Activated T-helper 9 cell treated with anti-CD3 and anti-CD28 coated beads, Interleukin-2, amount 50 U/mL, for 16 hours (primary cell): ENCODE measurements around the gene VSX1.
A peak's percentile ranks its signal among the peaks of the same experiment; 100 is the strongest.

Experiments
- DNase-seq: peaks from one replicate; pipeline ENCODE4 v3.0.0-alpha.2; 2020; ENCODE audit warnings: low read depth

VSX1 gene

DNA sequence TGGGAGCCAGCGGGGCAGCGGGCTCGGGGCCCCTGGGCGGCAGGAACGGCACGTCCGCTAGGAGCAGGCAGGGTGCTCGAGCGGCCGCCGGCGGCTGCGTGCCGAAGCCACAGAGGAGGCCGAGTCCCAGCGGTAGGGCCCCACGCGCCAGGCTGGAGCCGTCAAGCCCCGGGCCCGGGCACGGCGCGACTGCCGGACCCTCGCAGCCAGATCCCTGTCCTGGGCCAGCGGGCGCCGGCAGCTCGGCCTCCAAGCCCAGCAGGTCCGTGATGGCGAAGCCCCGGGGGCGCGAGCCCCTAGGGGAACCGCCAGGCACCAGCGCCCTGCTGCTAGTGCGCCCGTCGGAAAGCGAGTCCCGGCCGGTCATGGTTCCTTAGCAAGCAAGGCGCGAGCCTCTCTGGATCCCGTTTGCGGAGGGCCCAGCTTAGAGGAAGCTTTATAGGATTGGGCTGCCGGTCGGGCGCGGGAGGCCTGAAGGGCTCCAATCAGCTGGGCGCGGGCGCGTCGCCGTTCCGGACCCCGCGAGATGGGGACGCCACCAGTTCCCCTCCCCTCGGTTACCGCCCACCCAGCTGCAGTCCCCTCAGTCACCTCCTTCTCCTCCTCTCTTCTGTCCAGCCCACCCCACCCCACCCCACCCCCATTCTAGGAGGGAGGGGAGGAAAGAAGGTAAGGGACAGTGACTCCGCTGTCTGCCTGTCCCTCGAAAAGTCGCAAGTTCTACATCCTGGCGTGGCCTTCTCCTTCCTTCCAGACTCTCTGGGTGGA, at the start of gene VSX1:
Gene VSX1, minus strand, starts transcription at position 412 of the 768 bp plus-strand sequence. Its CDS starts 45 bp downstream, at position 367.
- no peak for DNase-seq

DNA sequence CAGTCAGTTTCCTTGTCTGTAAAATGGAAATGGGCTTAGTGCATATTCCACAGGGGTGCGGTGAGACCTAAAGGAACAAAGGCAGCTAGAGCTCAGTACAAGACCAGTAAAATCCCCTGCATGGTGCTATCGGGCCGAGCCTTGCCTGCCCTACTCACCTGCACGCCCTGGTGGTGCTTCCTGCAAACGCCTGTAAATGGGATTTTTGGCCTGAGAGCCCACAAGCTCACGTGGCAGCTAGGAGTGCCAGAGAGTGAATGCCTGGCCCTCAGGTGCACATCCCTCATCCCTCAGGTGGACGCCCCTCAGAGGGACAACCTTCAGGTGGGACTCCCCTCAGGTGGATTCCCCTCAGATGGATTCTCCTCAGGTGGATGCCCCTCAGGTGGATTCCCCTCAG, 48.0 kb upstream of the VSX1 start:
- DNase-seq, result no peak

- DNase-seq, result no peak
Observed at GRCh38 chr20:25129428-25129827, 47.5 kb upstream of the VSX1 start.

DNA sequence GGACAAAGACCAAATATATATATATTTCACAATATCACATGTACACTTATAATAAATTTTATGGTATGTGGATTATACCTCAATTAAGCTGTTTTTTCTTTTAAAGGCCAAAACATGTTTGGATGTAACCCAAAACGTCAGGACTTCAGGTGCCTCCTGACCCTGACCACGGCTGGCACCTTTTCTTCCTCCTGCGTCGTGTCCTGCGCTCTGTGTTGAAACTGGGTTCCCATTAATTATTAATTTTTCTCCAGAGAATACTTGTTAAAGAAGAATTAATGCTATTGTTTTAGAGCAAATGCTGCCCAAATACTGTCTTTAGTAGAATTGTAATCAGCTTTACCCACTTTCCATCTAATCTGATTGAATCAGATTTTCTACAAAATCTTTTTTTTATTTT, 46.7 kb upstream of the VSX1 start:
- no peak for DNase-seq

GRCh38 chr20:25127761-25128537, 46.0 kb upstream of the VSX1 start:
- DNase-seq, result no peak

DNA sequence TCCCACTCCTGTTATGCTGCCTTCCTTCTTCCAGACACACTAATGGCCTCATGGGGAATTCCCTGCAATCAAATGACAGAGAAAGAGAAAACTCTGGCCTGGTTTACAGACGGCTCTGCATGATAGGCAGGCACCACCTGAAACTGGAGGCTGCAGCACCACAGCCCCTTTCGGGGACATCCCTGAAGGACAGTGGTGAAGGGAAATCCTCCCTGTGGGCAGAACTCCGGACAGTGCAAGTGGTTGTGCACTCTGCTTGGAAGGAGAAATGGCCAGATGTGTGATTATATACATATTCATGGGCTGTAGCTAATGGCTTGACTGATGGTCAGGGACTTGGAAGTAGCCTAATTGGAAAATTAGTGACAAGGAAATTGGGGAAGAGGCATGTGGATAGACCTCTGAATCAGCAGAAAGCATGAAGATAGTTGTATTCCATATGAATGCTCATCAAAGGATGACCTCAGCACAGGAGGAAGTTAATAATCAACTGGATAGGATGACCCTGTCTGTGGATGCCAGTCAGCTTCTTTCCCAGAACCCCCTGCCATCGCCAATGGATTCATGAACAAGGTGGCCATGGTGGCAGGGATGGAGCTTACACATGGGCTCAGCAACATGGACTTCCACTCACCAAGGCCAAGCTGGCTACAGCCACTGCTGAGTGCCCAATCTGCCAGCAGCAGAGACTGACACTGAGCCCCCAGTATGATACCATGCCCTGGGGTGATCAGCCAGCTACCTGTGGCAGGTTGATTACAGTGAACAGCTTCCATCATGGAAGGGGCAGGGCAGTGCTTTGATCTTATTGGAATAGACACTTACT, 44.5 kb upstream of the VSX1 start:
- no peak for DNase-seq

GRCh38 chr20:25125636-25126035, 43.7 kb upstream of the VSX1 start:
- DNase-seq, result no peak

- no peak for DNase-seq
Observed at GRCh38 chr20:25120920-25121319, 39.0 kb upstream of the VSX1 start.

- DNase-seq, result no peak
Observed at GRCh38 chr20:25120457-25120856, 38.5 kb upstream of the VSX1 start.

- DNase-seq, result no peak
Observed at GRCh38 chr20:25118529-25118928, 36.6 kb upstream of the VSX1 start.

DNA sequence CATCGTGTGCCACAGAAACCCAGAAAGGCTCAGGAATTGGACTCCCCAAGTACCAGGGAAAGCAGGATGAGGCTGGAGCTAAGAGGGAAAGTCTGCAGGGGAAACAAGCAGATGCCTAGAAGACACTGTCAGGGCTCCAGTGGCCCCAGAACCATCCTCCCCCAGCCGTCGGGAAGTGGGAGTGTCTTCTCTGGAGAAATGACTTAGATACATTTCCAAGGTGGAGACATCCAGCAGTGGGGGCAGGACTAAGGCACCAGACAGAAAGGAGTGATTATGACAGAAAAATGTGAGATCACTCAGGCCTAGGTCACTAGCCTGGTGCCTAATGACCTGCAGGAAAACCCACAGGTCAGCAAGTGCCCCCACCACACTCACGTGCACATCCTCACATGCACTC, 36.0 kb upstream of the VSX1 start:
- DNase-seq, result no peak

GRCh38 chr20:25116739-25117458, 35.0 kb upstream of the VSX1 start:
- no peak for DNase-seq

DNA sequence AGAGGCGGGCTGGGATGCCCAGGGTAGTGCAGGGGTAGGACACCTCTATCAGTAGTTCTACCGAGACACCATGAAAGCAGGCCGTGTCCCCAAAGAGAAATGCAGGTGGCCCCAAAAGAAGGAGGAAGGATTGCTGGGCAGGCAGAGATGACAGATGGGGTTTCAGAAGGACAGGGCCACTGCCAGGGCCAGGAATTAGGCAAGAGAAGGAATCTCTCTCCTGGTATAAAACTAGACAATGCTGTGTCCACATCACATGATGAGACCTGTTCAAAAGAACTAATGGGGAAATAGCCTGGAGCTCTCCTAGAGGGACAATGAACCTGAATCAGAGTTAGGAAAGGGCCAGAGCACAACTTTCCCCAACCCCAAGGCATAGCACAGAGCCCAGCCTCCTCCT, 21.6 kb upstream of the VSX1 start:
- DNase-seq, result no peak

DNA sequence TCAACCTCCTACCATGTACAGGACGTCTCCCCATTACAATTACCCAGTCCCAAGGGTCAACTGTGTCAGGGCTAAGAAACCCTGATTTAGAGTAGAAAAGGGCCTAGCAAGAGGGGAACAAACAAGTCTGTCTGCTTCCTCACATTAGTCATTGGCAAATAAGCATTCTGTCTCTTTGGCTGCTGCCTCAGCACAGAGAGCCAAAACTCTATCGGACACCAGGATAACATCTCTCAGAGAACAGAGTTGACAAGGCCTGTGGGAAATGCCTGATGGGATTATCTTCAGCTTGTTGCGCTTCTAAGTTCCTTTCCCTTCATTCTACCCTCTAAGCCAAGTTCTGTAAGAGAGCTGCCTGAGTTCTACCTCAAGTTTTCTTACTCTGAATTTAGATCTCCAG, 19.0 kb upstream of the VSX1 start:
- DNase-seq, result no peak

DNA sequence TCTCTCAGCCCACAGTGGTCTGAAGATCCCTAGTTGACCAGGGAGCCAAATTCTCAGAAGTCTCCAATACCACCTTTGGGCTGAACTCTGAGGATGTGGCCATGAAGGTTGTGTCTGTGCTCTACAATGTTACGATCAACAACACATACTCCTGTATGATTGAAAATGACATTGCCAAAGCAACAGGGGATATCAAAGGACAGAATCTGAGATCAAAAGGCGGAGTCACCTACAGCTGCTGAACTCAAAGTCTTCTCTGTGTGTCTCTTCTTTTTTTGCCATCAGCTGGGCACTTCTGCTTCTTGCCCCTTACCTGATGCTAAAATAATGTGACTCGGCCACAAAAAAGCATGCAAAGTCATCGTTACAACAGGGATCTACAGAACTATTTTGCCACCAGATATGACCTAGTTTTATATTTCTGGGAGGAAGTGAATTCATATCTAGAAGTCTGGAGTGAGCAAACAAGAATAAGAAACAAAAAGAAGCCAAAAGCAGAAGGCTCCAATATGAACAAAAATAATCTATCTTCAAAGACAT, 17.7 kb upstream of the VSX1 start:
- no peak for DNase-seq

GRCh38 chr20:25097498-25097897, 15.6 kb upstream of the VSX1 start:
- no peak for DNase-seq

GRCh38 chr20:25090492-25091429, 8.8 kb upstream of the VSX1 start:
- DNase-seq, result peak; percentile 43

- DNase-seq, result no peak
Observed at GRCh38 chr20:25089662-25090061, 7.7 kb upstream of the VSX1 start.

DNA sequence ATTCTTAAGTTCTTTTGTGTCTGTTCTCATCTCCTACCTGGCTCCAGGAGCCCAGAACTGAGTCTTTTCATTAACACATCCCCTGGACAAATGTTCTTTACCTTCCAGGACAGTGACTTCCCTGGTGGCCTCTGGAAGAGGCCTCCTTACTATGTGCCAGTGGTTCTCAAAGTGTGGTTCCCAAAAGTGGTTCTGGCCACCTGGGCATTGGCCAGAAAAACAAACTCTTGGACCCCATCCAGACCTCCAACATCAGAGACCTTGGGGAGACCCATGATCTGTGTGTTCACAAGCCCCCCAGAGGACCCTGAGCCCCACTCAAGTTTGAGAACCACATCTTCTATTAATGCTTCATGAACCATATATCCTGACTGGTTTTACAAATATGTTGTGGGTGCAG, 7.2 kb upstream of the VSX1 start:
- DNase-seq, result no peak

GRCh38 chr20:25088267-25088666, 6.3 kb upstream of the VSX1 start:
- DNase-seq, result no peak
